ENCODE measurements around the gene PPP2R5C. TPM values are rescaled to one million over a fixed set of nuclear protein-coding genes. Genes with fewer than 3 reads are reported as not detected.

PPP2R5C gene
- total RNA-seq, 1 experiment from 2014 or later, result 93.0 TPM

DNA sequence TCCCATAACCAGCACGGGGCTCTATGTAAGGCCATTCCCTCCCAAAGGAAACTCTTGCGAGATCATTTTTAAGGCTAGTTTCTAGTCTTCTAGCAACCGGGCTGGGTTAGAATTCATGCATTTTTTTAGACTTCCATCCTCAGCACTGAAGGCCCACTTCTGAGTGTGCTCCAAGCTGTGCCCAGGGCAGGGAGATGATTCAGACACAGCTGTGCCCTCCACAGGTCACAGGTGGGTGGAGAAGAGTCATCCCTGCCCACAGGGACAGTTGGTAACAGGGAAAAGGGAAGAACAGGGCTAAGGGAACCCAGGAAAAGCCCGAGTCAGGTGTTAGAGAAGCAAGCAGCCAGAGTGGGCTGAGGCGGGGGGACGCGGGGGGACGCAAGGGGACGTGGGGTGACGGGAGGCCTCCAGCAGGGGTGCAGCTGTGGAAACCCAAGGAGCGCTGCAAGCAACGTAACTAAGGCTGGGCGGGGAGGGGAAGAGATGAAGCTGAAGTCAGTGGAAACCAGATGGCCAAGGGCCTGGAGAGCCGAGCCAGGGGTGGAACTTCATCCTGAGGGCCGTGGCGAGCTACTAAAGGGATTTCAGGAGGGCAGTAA lies 27.2 kb upstream of the PPP2R5C start:
- H3K36me3 Mint-ChIP-seq (ENCODE audit: insufficient read depth in 1 of 3, low read depth in 3 of 3), result no peaks in the 10 kb centered on the region

More for the DNA sequence above, 27.2 kb upstream of the PPP2R5C start:
- H2BK15ac ChIP-seq (ENCODE audit: low read depth, low read length), result no peak overlapping the region
- no peak overlapping the region for H3K56ac ChIP-seq (ENCODE audit: insufficient read length, low read depth, low read length)
- no peak overlapping the region for H4K5ac ChIP-seq (ENCODE audit: insufficient read length, low read depth, low read length)
- H3K79me2 ChIP-seq (ENCODE audit: insufficient read depth, low read length), result no peaks in the 10 kb centered on the region
- no peak overlapping the region for H3T11ph ChIP-seq (ENCODE audit: low read length)
- no peaks in the 10 kb centered on the region for H3K27me3 ChIP-seq (ENCODE audit: insufficient read depth, low read length)
- no peaks in the 10 kb centered on the region for H3K9me3 ChIP-seq (ENCODE audit: control insufficient read depth, low read depth, low read length)
- H3K79me1 ChIP-seq (ENCODE audit: insufficient read depth, low read depth, low read length, poor library complexity, severe bottlenecking), result no peaks in the 10 kb centered on the region
- H2BK20ac ChIP-seq (ENCODE audit: low read depth, low read length, poor library complexity, severe bottlenecking), result no peak overlapping the region
- no peak overlapping the region for H2BK120ac ChIP-seq (ENCODE audit: low read depth, low read length, poor library complexity, severe bottlenecking)
- Mint-ChIP-seq H3K4me3 (no peak overlapping the region), H3K27ac (peak overlapping the region in 1 of 3 experiments; percentile 67; a peak in 1 of 7 replicates), H3K4me1 (peaks cover 16% of the 10 kb centered on the region in 2 experiments), H3K9me3 (0 out of 5 replicates have a peak, but pooled peaks cover 0 to 2% of the 10 kb centered on the region in 2 experiments), H3K27me3 (ENCODE audit: low read depth) (peaks cover 3% of the 10 kb centered on the region; the same call in 1 of the 2 replicates)
- no peak for DNase-seq
- no peak overlapping the region for H2BK5ac ChIP-seq (ENCODE audit: insufficient read length, low read length)
- no peak overlapping the region for H3K18ac ChIP-seq (ENCODE audit: insufficient read length, low read depth, low read length)
- WGBS (ENCODE audit: extremely low coverage, insufficient read length, low lambda C conversion rate), result no CpG with 5 or more reads among the region's 16 CpGs
- H2AK5ac ChIP-seq (ENCODE audit: insufficient read length, low read length), result no peak overlapping the region
- no peak overlapping the region for H3K14ac ChIP-seq (ENCODE audit: insufficient read depth, low read length)
- no peak overlapping the region for H3K4ac ChIP-seq (ENCODE audit: low read depth, low read length)
- H4K8ac ChIP-seq (replicated peaks; ENCODE audit: insufficient read length, low read depth, low read length), result no peak overlapping the region
- no peak overlapping the region for H3K9ac ChIP-seq (ENCODE audit: extremely low read depth, insufficient read length, low read length)
- H3K4me2 ChIP-seq (ENCODE audit: insufficient read depth, insufficient read length, low read length), result no peak overlapping the region
- no peak overlapping the region for H4K91ac ChIP-seq (ENCODE audit: insufficient read length, low read depth, low read length)
- no peaks in the 10 kb centered on the region for H3K23me2 ChIP-seq (ENCODE audit: insufficient read length, low read depth, low read length, poor library complexity, severe bottlenecking)
- TF ChIP-seq, protein P1, sequence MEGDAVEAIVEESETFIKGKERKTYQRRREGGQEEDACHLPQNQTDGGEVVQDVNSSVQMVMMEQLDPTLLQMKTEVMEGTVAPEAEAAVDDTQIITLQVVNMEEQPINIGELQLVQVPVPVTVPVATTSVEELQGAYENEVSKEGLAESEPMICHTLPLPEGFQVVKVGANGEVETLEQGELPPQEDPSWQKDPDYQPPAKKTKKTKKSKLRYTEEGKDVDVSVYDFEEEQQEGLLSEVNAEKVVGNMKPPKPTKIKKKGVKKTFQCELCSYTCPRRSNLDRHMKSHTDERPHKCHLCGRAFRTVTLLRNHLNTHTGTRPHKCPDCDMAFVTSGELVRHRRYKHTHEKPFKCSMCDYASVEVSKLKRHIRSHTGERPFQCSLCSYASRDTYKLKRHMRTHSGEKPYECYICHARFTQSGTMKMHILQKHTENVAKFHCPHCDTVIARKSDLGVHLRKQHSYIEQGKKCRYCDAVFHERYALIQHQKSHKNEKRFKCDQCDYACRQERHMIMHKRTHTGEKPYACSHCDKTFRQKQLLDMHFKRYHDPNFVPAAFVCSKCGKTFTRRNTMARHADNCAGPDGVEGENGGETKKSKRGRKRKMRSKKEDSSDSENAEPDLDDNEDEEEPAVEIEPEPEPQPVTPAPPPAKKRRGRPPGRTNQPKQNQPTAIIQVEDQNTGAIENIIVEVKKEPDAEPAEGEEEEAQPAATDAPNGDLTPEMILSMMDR (conservative IDR thresholded peaks at IDR 0.05), result no peak
- no peaks in the 10 kb centered on the region for H4K20me1 ChIP-seq (ENCODE audit: control insufficient read depth, insufficient read depth, insufficient read length)
- H3K4me1 ChIP-seq (ENCODE audit: insufficient read depth, low read length), result peaks cover 3% of the 10 kb centered on the region; the same call in 1 of the 2 replicates
- H3K23ac ChIP-seq (ENCODE audit: insufficient read length, low read depth, low read length), result no peak overlapping the region
- no peak overlapping the region for H3K27ac ChIP-seq (ENCODE audit: insufficient read length, low read depth, low read length)
- no peak overlapping the region for H2AFZ ChIP-seq (ENCODE audit: low read length)
- H2BK12ac ChIP-seq (ENCODE audit: insufficient read length, low read depth, low read length), result no peak overlapping the region
